ENCODE data around the gene SRPX. TPM values are rescaled to one million over a fixed set of nuclear protein-coding genes. Genes with fewer than 3 reads are reported as not detected.

SRPX gene, protein sequence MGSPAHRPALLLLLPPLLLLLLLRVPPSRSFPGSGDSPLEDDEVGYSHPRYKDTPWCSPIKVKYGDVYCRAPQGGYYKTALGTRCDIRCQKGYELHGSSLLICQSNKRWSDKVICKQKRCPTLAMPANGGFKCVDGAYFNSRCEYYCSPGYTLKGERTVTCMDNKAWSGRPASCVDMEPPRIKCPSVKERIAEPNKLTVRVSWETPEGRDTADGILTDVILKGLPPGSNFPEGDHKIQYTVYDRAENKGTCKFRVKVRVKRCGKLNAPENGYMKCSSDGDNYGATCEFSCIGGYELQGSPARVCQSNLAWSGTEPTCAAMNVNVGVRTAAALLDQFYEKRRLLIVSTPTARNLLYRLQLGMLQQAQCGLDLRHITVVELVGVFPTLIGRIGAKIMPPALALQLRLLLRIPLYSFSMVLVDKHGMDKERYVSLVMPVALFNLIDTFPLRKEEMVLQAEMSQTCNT
- total RNA-seq (10 to 100 TPM in 3 of 6 donors, 1 to 10 TPM in 3; 2.3 to 23.6 (median 10.0) TPM), polyA plus RNA-seq (10 to 100 TPM; 12.8 to 16.9 TPM)

DNA sequence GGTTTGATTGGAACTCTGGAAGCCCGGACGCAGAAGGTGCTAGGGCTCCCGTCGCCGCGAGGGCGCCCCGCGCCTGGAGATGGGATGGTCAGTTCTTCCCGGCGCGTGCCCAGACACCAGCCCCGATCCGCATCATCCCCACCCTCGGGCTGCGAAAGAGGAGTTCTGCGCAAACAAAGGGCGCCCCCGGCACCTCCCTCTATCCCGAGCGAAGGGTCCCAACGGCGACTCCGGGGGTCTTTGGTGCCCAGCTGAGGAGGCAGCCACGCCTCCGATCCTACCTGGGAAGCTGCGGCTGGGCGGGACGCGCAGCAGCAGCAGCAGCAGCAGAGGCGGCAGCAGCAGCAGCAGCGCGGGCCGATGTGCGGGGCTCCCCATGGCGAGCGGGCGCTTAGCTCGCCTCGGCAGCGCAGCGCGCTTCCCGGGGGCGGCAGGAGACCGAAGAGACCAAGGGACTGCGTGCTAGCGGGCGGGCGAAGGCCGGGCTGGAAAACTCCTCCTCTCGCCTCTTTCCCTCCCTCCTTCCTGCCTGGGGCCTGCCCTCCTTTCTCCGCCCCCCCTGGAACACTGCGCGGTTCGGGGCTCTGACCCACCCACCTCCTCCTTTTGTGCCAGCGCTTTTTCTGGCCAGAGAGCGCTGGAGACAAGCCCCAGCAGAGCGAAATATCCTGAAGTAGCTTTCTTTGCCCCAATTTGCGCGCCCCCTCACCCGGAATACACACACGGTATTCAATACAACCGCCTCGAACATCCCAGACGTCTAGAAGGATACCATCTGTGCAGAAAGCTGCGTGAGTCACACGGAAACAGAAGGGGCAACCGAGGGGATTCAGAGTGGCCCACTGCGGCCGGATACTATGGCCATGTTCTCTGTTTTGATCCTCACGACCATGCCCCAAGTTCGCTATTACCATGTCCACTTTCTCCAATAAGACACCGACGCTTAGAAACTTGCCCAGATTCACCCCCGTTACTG is at the start of gene SRPX:
Gene SRPX (minus strand): TSS at position 457 of the 976 bp plus-strand sequence. CDS start 79 bp downstream, at position 378.
- peak within 1 kb of the TSS in 3 of 4 donors; percentile 20 to 47 (median 26) for H3K4me3 ChIP-seq
- H3K4me1 ChIP-seq, result no peaks in the 10 kb centered on the region
- no peak for TF ChIP-seq CTCF (IDR thresholded peaks at IDR 0.05)
- peak in 2 of 6 donors; percentile 56 to 64 for DNase-seq
- H3K27ac ChIP-seq, result no peak within 1 kb of the TSS
- peaks cover 0 to 19% (median 0%) of the 10 kb centered on the region in 4 donors for H3K27me3 ChIP-seq
- intact Hi-C loops (cut with DNase I), result no loop called here
- WGBS, 2 donors, result 6 to 33% methylated on average over 54 to 76 of the region's 76 CpGs
- FAIRE-seq, result no peak
- no peaks in the 10 kb centered on the region for H3K36me3 ChIP-seq
- H3K9me3 ChIP-seq, result no peaks in the 10 kb centered on the region
- peak; percentile 43 to 71 (median 67) for ATAC-seq

DNA sequence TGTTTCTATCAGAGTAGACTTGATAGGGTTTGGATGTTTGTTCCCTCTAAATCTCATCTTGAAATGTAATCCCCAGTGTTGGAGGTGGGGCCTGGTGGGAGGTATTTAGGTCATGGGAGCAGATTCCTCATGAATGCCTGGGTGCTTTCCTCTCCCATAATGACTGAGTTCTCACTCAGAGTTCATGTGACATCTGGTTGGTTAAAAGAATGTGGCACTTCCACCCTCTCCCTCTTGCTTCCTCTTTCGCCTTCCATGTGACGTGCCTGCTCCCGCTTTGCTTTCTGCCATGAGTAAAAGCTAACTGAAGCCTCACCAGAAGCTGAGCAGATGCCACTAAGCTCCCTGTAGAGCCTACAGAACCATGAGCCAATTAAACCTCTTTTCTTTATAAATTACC is 47.3 kb upstream of the SRPX start:
- Histone ChIP-seq H3K27ac (no peak overlapping the region), H3K36me3 (no peaks in the 10 kb centered on the region), H3K27me3 (no peaks in the 10 kb centered on the region), H3K9me3 (no peaks in the 10 kb centered on the region), H3K4me1 (no peaks in the 10 kb centered on the region), H3K4me3 (no peak overlapping the region)
- 82 to 94% methylated on average over 3 of the region's 3 CpGs for WGBS, 2 donors
- FAIRE-seq, result no peak
- intact Hi-C loops (cut with DNase I), result no loop called here
- no peak for ATAC-seq
- DNase-seq, result no peak
- TF ChIP-seq CTCF (IDR thresholded peaks at IDR 0.05), result no peak

DNA sequence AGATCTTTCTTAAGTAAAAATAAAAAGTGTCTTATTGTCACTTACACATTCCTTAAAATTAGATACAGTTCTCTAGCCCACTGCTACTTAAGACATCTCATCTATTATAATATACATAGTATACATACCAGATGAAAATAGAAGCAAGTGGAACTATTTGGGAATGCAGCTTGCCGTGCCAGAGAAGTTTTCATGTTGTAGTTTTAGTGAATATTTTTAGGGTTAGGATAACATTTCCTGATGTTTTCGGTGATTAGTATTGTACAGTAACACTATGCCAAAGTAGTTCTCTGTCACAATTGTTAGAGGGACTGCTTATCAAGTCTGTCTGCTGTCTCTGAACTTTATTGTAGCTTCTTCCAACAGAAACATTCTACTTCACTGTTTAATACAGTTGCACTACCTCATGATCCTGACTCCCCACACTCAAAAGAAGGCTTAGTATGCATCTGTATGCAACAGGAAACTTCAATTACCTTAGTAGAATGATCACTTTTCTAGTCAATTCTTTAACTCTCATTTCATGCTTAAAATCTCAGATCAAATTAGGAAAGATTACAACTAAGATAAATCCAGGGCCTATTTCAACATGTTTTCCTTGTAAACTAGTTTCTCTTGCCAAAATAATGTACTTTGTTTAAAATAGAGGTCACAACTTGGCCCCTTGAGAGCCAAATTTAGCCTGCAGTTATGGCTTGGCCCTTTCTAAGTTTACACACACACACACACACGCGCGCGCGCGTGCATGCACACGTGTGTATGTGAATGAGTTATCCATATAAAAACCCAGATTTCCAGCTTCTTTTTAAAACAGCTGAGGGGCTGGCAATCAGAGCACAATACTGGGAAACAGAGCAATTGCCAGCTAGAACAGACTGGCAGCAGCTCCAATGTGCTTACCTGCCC is 42.3 kb upstream of the SRPX start:
- 87 to 89% methylated on average over 9 of the region's 9 CpGs for WGBS, 2 donors
- no peaks in the 10 kb centered on the region for H3K27me3 ChIP-seq
- FAIRE-seq (no peak), DNase-seq (no peak), ATAC-seq (no peak)
- no peaks in the 10 kb centered on the region for H3K36me3 ChIP-seq
- H3K4me1 ChIP-seq, result no peaks in the 10 kb centered on the region
- H3K4me3 ChIP-seq, result no peak overlapping the region
- TF ChIP-seq CTCF (IDR thresholded peaks at IDR 0.05), result no peak
- no peaks in the 10 kb centered on the region for H3K9me3 ChIP-seq
- intact Hi-C loops (cut with DNase I), result no loop called here
- no peak overlapping the region for H3K27ac ChIP-seq

- no peak for DNase-seq
- peak in 2 of 4 donors; percentile 37 to 53 for ATAC-seq
- no peak for FAIRE-seq
These were observed 39.6 kb upstream of the SRPX start for GRCh38 chrX:38260231-38260630.

More at GRCh38 chrX:38260231-38260630, 39.6 kb upstream of the SRPX start:
- no peak overlapping the region for H3K4me3 ChIP-seq
- H3K4me1 ChIP-seq, result no peaks in the 10 kb centered on the region
- H3K27me3 ChIP-seq, result no peaks in the 10 kb centered on the region
- no peak overlapping the region for H3K27ac ChIP-seq
- intact Hi-C loops (cut with DNase I), result no loop called here
- no peaks in the 10 kb centered on the region for H3K9me3 ChIP-seq
- 25 to 30% methylated on average over 4 of the region's 4 CpGs for WGBS, 2 donors
- no peak for TF ChIP-seq CTCF (IDR thresholded peaks at IDR 0.05)
- H3K36me3 ChIP-seq, result no peaks in the 10 kb centered on the region
